Trophoblast cell (in vitro differentiated cells and primary cell): ENCODE data around the gene TMEM132D.

Source experiments
- DNase-seq, 2 donors: peaks; one replicate each; pipeline ENCODE4 v3.0.0-alpha.2; 2016
- H2AFZ ChIP-seq: 2 replicates; pipeline ENCODE4 v1.6.1; 2013; ENCODE audit warnings: low read length, moderate library complexity, mild to moderate bottlenecking; ENCODE audit not compliant: insufficient read depth, poor library complexity
- H2AK5ac ChIP-seq: 2 replicates; pipeline ENCODE4 v1.6.1; 2013; ENCODE audit warnings: mild to moderate bottlenecking, low read length
- H2BK120ac ChIP-seq: 2 replicates; pipeline ENCODE4 v1.6.1; 2013; ENCODE audit warnings: low read length, mild to moderate bottlenecking, moderate library complexity; ENCODE audit not compliant: insufficient read depth, poor library complexity
- H2BK12ac ChIP-seq: 2 replicates; pipeline ENCODE4 v1.6.1; 2013; ENCODE audit warnings: mild to moderate bottlenecking, low read length, moderate library complexity
- H2BK5ac ChIP-seq: 2 replicates; pipeline ENCODE4 v1.6.1; 2013; ENCODE audit warnings: low read length, low read depth, moderate library complexity, mild to moderate bottlenecking; ENCODE audit not compliant: poor library complexity
- H3K14ac ChIP-seq: 2 replicates; pipeline ENCODE4 v1.6.1; 2013; ENCODE audit warnings: mild to moderate bottlenecking, low read length
- H3K18ac ChIP-seq: 2 replicates; pipeline ENCODE4 v1.6.1; 2013; ENCODE audit warnings: mild to moderate bottlenecking, low read length
- H3K23ac ChIP-seq: 2 replicates; pipeline ENCODE4 v1.6.1; 2013; ENCODE audit warnings: low read length
- H3K27ac ChIP-seq: 2 replicates; pipeline ENCODE4 v1.5.1; 2013; ENCODE audit warnings: low read depth, mild to moderate bottlenecking, inconsistent platforms, low read length, moderate library complexity
- H3K27me3 ChIP-seq: 2 replicates; pipeline ENCODE4 v1.6.1; 2013; ENCODE audit warnings: inconsistent platforms, mild to moderate bottlenecking, low read length, moderate library complexity; ENCODE audit not compliant: insufficient read depth
- H3K36me3 ChIP-seq, 2 experiments: 1 replicate in 1 of 2; 2 replicates in 1 of 2; pipeline ENCODE4 v1.6.1; 2013; ENCODE audit warnings: low read length in 2 of 2, mild to moderate bottlenecking in 2 of 2, moderate library complexity in 1 of 2; ENCODE audit not compliant: insufficient read depth in 2 of 2, control insufficient read depth in 1 of 2
- H3K4ac ChIP-seq: 2 replicates; pipeline ENCODE4 v1.6.1; 2013; ENCODE audit warnings: low read depth, mild to moderate bottlenecking, low read length, moderate library complexity
- H3K4me1 ChIP-seq, 2 experiments: 1 replicate in 1 of 2; 2 replicates in 1 of 2; pipeline ENCODE4 v1.6.1; 2013; ENCODE audit warnings: low read length in 2 of 2, mild to moderate bottlenecking in 2 of 2, moderate library complexity in 1 of 2; ENCODE audit not compliant: insufficient read depth in 2 of 2, control insufficient read depth in 1 of 2
- H3K4me2 ChIP-seq: 2 replicates; pipeline ENCODE4 v1.6.1; 2013; ENCODE audit warnings: inconsistent platforms, mild to moderate bottlenecking, low read length, moderate library complexity
- H3K4me3 ChIP-seq: 2 replicates; pipeline ENCODE4 v1.5.1; 2013; ENCODE audit warnings: mild to moderate bottlenecking, low read depth, low read length, inconsistent platforms
- H3K79me1 ChIP-seq: one replicate; pipeline ENCODE4 v1.6.1; 2013; ENCODE audit warnings: low read length
- H3K79me2 ChIP-seq: 2 replicates; pipeline ENCODE4 v1.6.1; 2013; ENCODE audit warnings: low read length, mild to moderate bottlenecking; ENCODE audit not compliant: control insufficient read depth, insufficient read depth, poor library complexity
- H3K9ac ChIP-seq: 2 replicates; pipeline ENCODE4 v1.6.1; 2013; ENCODE audit warnings: mild to moderate bottlenecking, low read length
- H3K9me3 ChIP-seq: 2 replicates; pipeline ENCODE4 v1.6.1; 2013; ENCODE audit warnings: low read depth, mild to moderate bottlenecking, control low read depth, inconsistent platforms, low read length; ENCODE audit not compliant: insufficient read depth
- H4K12ac ChIP-seq: 2 replicates; pipeline ENCODE4 v1.6.1; 2013; ENCODE audit warnings: low read depth, mild to moderate bottlenecking, low read length, moderate library complexity
- H4K8ac ChIP-seq: 2 replicates; pipeline ENCODE4 v1.6.1; 2013; ENCODE audit warnings: low read depth, mild to moderate bottlenecking, low read length, moderate library complexity
- H4K91ac ChIP-seq: one replicate; pipeline ENCODE4 v1.6.1; 2013; ENCODE audit warnings: low read depth, mild to moderate bottlenecking, low read length, moderate library complexity
- WGBS: extraction: QIAGEN DNeasy Blood & Tissue Kit; methylation state at CpG from one replicate; pipeline ENCODE4 v1.1.7; 2013; ENCODE audit warnings: missing lambda C conversion rate; ENCODE audit not compliant: insufficient read length, insufficient coverage; ENCODE audit errors: extremely low coverage; 5-methylcytosine and 5-hydroxymethylcytosine counted together

TMEM132D gene

GRCh38 chr12:129617849-129618248, 286.0 kb downstream of the TMEM132D start:
- H3K4me3 ChIP-seq: no peak overlapping the region
- no peaks in the 10 kb centered on the region for H3K4me1 ChIP-seq
- WGBS: no CpG with 5 or more reads among the region's 7 CpGs
- no peak overlapping the region for H3K14ac ChIP-seq
- H3K9me3 ChIP-seq: no peaks in the 10 kb centered on the region
- H3K79me2 ChIP-seq: no peaks in the 10 kb centered on the region
- H2BK5ac ChIP-seq: no peak overlapping the region
- H2AFZ ChIP-seq: no peak overlapping the region
- no peak overlapping the region for H2BK120ac ChIP-seq
- no peak for DNase-seq
- no peaks in the 10 kb centered on the region for H3K36me3 ChIP-seq
- no peaks in the 10 kb centered on the region for H3K79me1 ChIP-seq
- H4K91ac ChIP-seq: no peak overlapping the region
- H3K4ac ChIP-seq: no peak overlapping the region
- H3K9ac ChIP-seq: no peak overlapping the region
- H3K27me3 ChIP-seq: no peaks in the 10 kb centered on the region
- no peak overlapping the region for H3K23ac ChIP-seq
- no peak overlapping the region for H2BK12ac ChIP-seq
- H3K18ac ChIP-seq: no peak overlapping the region
- no peak overlapping the region for H3K27ac ChIP-seq
- no peak overlapping the region for H2AK5ac ChIP-seq
- no peak overlapping the region for H3K4me2 ChIP-seq
- H4K12ac ChIP-seq: no peak overlapping the region
- H4K8ac ChIP-seq: no peak overlapping the region

GRCh38 chr12:129615001-129615400, 288.8 kb downstream of the TMEM132D start:
- Histone ChIP-seq H2AK5ac (no peak overlapping the region), H3K4me2 (no peak overlapping the region)
- no CpG with 5 or more reads among the region's 5 CpGs for WGBS

GRCh38 chr12:129614221-129614885, 289.5 kb downstream of the TMEM132D start:
- H3K4me3 ChIP-seq: no peak overlapping the region
- H3K14ac ChIP-seq: no peak overlapping the region
- no peak overlapping the region for H2BK12ac ChIP-seq
- no peak overlapping the region for H3K27ac ChIP-seq
- H2AK5ac ChIP-seq: no peak overlapping the region
- H3K79me1 ChIP-seq: no peaks in the 10 kb centered on the region
- H3K4me1 ChIP-seq: no peaks in the 10 kb centered on the region
- no peak for DNase-seq
- no peaks in the 10 kb centered on the region for H3K27me3 ChIP-seq
- no peak overlapping the region for H2BK5ac ChIP-seq
- no peak overlapping the region for H2AFZ ChIP-seq
- no peak overlapping the region for H3K4ac ChIP-seq
- H3K4me2 ChIP-seq: no peak overlapping the region
- H3K18ac ChIP-seq: no peak overlapping the region
- no peaks in the 10 kb centered on the region for H3K79me2 ChIP-seq
- no peak overlapping the region for H4K91ac ChIP-seq
- H4K8ac ChIP-seq: no peak overlapping the region
- no peaks in the 10 kb centered on the region for H3K9me3 ChIP-seq
- no peak overlapping the region for H3K23ac ChIP-seq
- H3K9ac ChIP-seq: no peak overlapping the region
- no CpG with 5 or more reads among the region's 9 CpGs for WGBS
- H4K12ac ChIP-seq: no peak overlapping the region
- H3K36me3 ChIP-seq: no peaks in the 10 kb centered on the region
- no peak overlapping the region for H2BK120ac ChIP-seq

More at GRCh38 chr12:129615001-129615400, 288.8 kb downstream of the TMEM132D start:
- Histone ChIP-seq H3K14ac (no peak overlapping the region), H3K27ac (no peak overlapping the region), H4K91ac (no peak overlapping the region), H3K9ac (no peak overlapping the region), H2BK5ac (no peak overlapping the region), H3K27me3 (no peaks in the 10 kb centered on the region), H2BK12ac (no peak overlapping the region), H4K12ac (no peak overlapping the region), H3K79me1 (no peaks in the 10 kb centered on the region), H3K79me2 (no peaks in the 10 kb centered on the region), H3K4ac (no peak overlapping the region), H3K9me3 (no peaks in the 10 kb centered on the region), H2BK120ac (no peak overlapping the region), H3K36me3 (no peaks in the 10 kb centered on the region), H2AFZ (no peak overlapping the region), H3K23ac (no peak overlapping the region), H3K4me3 (no peak overlapping the region), H3K18ac (no peak overlapping the region), H4K8ac (no peak overlapping the region), H3K4me1 (no peaks in the 10 kb centered on the region)
- DNase-seq: no peak

GRCh38 chr12:129613314-129613713, 290.5 kb downstream of the TMEM132D start:
- Histone ChIP-seq H3K9me3 (no peaks in the 10 kb centered on the region), H3K79me2 (no peaks in the 10 kb centered on the region), H3K36me3 (no peaks in the 10 kb centered on the region), H3K27me3 (no peaks in the 10 kb centered on the region), H3K4ac (no peak overlapping the region), H3K4me1 (no peaks in the 10 kb centered on the region), H3K14ac (no peak overlapping the region), H3K4me3 (no peak overlapping the region), H4K91ac (no peak overlapping the region), H4K8ac (no peak overlapping the region), H4K12ac (no peak overlapping the region), H3K18ac (no peak overlapping the region), H3K27ac (no peak overlapping the region), H3K23ac (no peak overlapping the region), H2BK120ac (no peak overlapping the region), H2AK5ac (no peak overlapping the region), H3K9ac (no peak overlapping the region), H2BK5ac (no peak overlapping the region), H3K4me2 (no peak overlapping the region), H3K79me1 (no peaks in the 10 kb centered on the region), H2BK12ac (no peak overlapping the region), H2AFZ (no peak overlapping the region)
- DNase-seq: no peak
- no CpG with 5 or more reads among the region's 9 CpGs for WGBS
